Endothelial cell (in vitro differentiated cells): Measurements from ENCODE around the gene LYPLAL1. TPM values are rescaled to one million over a fixed set of nuclear protein-coding genes. Genes with fewer than 3 reads are reported as not detected.

Experiments
- DNase-seq: peaks from one replicate; pipeline ENCODE4 v3.0.0; 2021; ENCODE audit warnings: low spot score
- H3K27ac Mint-ChIP-seq: one replicate; pipeline ENCODE4 v1.8.0; 2021; ENCODE audit warnings: mixed read lengths, inconsistent platforms; ENCODE audit not compliant: unreplicated experiment
- H3K27me3 Mint-ChIP-seq: one replicate; pipeline ENCODE4 v1.8.0; 2021; ENCODE audit warnings: mild to moderate bottlenecking, moderate library complexity, mixed read lengths, inconsistent platforms; ENCODE audit not compliant: unreplicated experiment
- H3K36me3 Mint-ChIP-seq: one replicate; pipeline ENCODE4 v1.8.0; 2021; ENCODE audit warnings: mild to moderate bottlenecking, low read depth, mixed read lengths, inconsistent platforms; ENCODE audit not compliant: unreplicated experiment
- H3K4me1 Mint-ChIP-seq: one replicate; pipeline ENCODE4 v1.8.0; 2021; ENCODE audit warnings: mild to moderate bottlenecking, mixed read lengths, inconsistent platforms; ENCODE audit not compliant: unreplicated experiment
- H3K4me3 Mint-ChIP-seq: one replicate; pipeline ENCODE4 v1.8.0; 2021; ENCODE audit warnings: mild to moderate bottlenecking, mixed read lengths, inconsistent platforms; ENCODE audit not compliant: unreplicated experiment
- H3K9me3 Mint-ChIP-seq: one replicate; pipeline ENCODE4 v1.8.0; 2021; ENCODE audit warnings: mixed read lengths, inconsistent platforms; ENCODE audit not compliant: unreplicated experiment
- total RNA-seq: library from RNA; stranded (reverse); fragmentation: NEBNext Ultra II Directional; extraction: Animal tissue kit (Norgen Biotek cat#: 25700); gene quantifications from one replicate; pipeline ENCODE4 v1.2.1, GENCODE V29; 2021; ENCODE audit not compliant: unreplicated experiment
- TF ChIP-seq, protein P1 (sequence below): fragments of 200-600 bp; sonication (generic); IDR thresholded peaks from one replicate; pipeline ENCODE4 v1.5.0; 2021; ENCODE audit warnings: antibody characterized with exemption; ENCODE audit not compliant: unreplicated experiment

The LYPLAL1 gene
- total RNA-seq, 1 donor from 2014 or later = 20.7 TPM

DNA sequence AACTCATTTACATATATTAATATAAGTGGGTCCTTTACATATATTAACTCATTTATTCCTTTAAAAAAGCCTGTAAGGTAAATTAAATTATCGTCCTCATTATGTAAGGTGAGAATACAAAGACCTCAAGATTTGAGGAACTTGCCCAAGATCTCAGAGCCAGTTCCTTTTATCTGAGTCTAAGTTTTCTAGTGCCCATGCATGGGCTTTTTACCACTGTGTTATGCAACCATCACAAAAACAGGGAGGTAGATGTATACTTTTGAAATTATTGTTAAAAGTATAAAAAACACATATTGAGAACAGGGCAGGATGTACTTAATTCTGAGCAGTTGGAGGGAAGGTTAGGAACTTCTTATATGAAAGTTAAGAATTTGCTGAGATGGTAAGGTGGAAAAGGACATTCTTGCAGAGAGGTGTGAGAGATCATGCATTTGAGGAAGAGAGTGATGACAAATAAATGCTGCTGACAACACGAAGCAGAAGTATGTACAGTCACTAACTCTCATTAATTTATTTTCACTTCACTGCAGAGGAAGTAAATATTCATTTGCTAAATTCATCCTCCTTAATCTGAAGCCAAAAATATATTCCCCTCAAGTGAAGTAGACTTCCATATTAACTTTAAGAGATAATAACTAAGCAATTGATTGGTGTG lies 28.9 kb upstream of the LYPLAL1 start:
- TF ChIP-seq, protein P1, sequence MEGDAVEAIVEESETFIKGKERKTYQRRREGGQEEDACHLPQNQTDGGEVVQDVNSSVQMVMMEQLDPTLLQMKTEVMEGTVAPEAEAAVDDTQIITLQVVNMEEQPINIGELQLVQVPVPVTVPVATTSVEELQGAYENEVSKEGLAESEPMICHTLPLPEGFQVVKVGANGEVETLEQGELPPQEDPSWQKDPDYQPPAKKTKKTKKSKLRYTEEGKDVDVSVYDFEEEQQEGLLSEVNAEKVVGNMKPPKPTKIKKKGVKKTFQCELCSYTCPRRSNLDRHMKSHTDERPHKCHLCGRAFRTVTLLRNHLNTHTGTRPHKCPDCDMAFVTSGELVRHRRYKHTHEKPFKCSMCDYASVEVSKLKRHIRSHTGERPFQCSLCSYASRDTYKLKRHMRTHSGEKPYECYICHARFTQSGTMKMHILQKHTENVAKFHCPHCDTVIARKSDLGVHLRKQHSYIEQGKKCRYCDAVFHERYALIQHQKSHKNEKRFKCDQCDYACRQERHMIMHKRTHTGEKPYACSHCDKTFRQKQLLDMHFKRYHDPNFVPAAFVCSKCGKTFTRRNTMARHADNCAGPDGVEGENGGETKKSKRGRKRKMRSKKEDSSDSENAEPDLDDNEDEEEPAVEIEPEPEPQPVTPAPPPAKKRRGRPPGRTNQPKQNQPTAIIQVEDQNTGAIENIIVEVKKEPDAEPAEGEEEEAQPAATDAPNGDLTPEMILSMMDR = no peak

DNA sequence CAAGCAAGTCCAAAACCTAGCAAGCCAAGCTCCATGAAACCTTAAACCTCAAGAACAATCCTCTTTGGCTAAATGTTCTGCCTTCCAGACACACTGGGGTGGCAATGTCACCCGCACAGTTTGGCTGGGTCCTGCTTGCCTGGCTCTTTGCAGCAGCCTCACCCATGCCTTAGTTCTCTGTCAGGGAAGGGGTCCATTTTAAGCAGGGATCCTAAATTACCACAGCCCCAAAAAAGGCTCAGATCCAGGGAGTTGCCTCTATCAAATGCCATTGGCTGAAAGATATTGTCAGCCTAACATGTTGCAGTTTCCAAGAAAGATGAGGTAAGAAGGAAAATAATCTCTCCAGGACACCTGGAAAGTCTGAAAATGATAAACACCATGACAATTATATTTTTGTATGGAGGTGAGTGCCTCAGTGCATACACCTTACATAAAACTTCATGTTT lies 26.1 kb upstream of the LYPLAL1 start:
- Mint-ChIP-seq H3K36me3 (no peaks in the 10 kb centered on the region), H3K27me3 (no peaks in the 10 kb centered on the region), H3K9me3 (no peaks in the 10 kb centered on the region), H3K27ac (no peak overlapping the region), H3K4me1 (peaks cover 10% of the 10 kb centered on the region), H3K4me3 (no peak overlapping the region)
- DNase-seq = no peak
- TF ChIP-seq, protein P1 = no peak

More for the DNA sequence above, 28.9 kb upstream of the LYPLAL1 start:
- Mint-ChIP-seq H3K4me3 (no peak overlapping the region), H3K27me3 (no peaks in the 10 kb centered on the region), H3K9me3 (no peaks in the 10 kb centered on the region), H3K36me3 (no peaks in the 10 kb centered on the region), H3K4me1 (peaks cover 10% of the 10 kb centered on the region), H3K27ac (no peak overlapping the region)
- DNase-seq = no peak

DNA sequence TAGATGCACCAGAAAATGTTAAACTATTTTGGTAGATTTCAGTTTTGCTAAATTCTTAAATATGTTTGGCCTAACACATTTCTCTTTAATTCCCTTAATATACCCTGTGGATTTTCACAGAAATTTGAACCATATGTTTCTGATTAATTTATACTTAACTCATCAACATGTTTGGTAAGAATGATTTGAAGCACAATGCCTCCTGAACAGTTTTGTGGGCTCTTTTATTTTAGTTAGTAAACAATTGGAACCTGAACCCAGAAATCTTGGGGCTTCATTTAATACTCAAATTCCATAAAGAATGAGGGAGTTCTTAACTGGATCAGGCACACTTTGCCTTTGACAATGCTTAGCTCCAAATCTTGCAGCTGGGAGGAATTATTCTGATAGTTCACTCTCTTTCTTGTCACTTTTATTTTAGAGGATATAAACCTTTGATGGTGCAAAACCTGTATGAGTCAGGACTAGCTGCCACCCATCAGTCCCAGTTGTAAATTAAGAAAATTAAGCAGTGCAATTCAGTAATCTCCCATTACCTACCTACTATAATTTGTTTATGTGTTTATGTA lies 24.6 kb upstream of the LYPLAL1 start:
- DNase-seq = no peak
- Mint-ChIP-seq H3K4me1 (peaks cover 12% of the 10 kb centered on the region), H3K27ac (no peak overlapping the region), H3K4me3 (no peak overlapping the region), H3K36me3 (no peaks in the 10 kb centered on the region), H3K9me3 (no peaks in the 10 kb centered on the region), H3K27me3 (no peaks in the 10 kb centered on the region)
- TF ChIP-seq, protein P1 = no peak

DNA sequence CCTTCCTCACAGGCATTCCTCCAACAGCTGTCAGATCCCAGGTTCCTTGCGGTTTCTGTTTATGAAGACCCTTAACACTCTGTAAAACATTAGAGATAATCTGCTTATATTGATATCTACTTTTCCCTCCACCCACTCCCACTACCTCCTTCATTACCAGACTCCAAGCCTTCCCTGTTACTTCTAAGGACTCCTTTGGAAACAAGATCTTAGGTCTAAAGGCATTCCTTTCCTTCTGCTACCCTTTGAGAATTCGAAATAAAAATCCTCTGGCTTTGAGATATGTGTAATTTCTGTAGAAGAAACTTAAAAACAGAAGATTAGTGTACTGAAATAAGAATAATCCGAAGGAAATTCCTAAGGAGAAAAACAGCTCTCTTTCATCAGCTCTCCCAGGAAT lies 23.7 kb upstream of the LYPLAL1 start:
- H3K27ac Mint-ChIP-seq = no peak overlapping the region
- no peak for DNase-seq
- no peaks in the 10 kb centered on the region for H3K27me3 Mint-ChIP-seq
- TF ChIP-seq, protein P1 = no peak
- H3K4me1 Mint-ChIP-seq = peaks cover 14% of the 10 kb centered on the region
- H3K9me3 Mint-ChIP-seq = no peaks in the 10 kb centered on the region
- H3K36me3 Mint-ChIP-seq = no peaks in the 10 kb centered on the region
- H3K4me3 Mint-ChIP-seq = no peak overlapping the region

DNA sequence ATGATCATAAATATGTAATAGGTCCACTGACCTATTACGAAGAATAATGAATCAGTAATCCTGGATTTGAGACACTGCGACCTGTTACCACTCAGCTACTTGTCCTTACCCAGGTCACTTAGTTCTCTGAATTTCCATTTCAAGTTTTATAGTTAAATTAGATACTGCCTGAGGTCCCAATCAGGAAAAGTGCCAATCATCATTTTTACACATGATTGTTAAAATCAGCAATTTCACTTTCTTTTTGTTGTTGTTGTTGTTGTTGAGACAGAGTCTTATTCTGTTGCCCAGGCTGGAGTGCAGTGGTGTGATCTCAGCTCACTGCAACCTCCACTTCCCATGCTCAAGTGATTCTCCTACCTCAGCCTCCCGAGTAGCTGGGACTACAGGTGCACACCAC lies 22.8 kb upstream of the LYPLAL1 start:
- Mint-ChIP-seq H3K4me1 (peaks cover 20% of the 10 kb centered on the region), H3K27ac (no peak overlapping the region), H3K36me3 (no peaks in the 10 kb centered on the region), H3K9me3 (no peaks in the 10 kb centered on the region), H3K27me3 (no peaks in the 10 kb centered on the region), H3K4me3 (no peak overlapping the region)
- TF ChIP-seq, protein P1 = no peak
- no peak for DNase-seq
